K562 (cell line): ENCODE data around the gene LIPT1. TPM values are rescaled to one million over a fixed set of nuclear protein-coding genes. Genes with fewer than 3 reads are reported as not detected.

Experiments
- ATAC-seq: fragments of 200-7000 bp; cut with Tn5 transposase; 3 replicates; pipeline ENCODE4 v1.9.1; 2020; ENCODE audit warnings: moderate library complexity
- BruUV-seq: library from RNA; stranded (reverse); fragments of 400-500 nt; replicated peaks from 2 replicates; lab custom pipeline; 2021; lab: Mats Ljungman, UMichigan
- CTCF ChIA-PET: fragments of 300-600 bp; formaldehyde crosslinking; extraction: SDS; loops from one replicate; lab custom pipeline; 2021; ENCODE audit warnings: low intra/inter-chr PET ratio; lab: Yijun Ruan, JAX
- POLR2A ChIA-PET: fragments of 300-600, 350-650 bp; sonication (Branson Sonifier 250); formaldehyde crosslinking; extraction: SDS; loops from one replicate; lab custom pipeline; 2021; ENCODE audit warnings: antibody characterized with exemption, inconsistent platforms; lab: Yijun Ruan, JAX
- DNase-seq, 4 experiments: peaks; one replicate each; pipeline versions ENCODE4 v3.0.0 to v3.0.0-alpha.2; 2011 to 2018; ENCODE audit warnings: low spot score in 3 of 4, mixed read lengths in 3 of 4; ENCODE audit errors: extremely low read depth in 1 of 4
- FAIRE-seq: peaks from 2 replicates; lab custom pipeline; 2011; peaks lifted over from hg19 to GRCh38; lab: Jason Lieb, UNC
- H2AFZ ChIP-seq: 2 replicates; pipeline ENCODE4 v1.6.0; 2011; ENCODE audit warnings: low read depth, low read length, control low read depth, inconsistent platforms
- H3K27ac ChIP-seq: fragments of 200-600 bp; 3 replicates; pipeline ENCODE4 v1.8.0; 2011; ENCODE audit warnings: low read depth, mild to moderate bottlenecking, control low read depth, inconsistent platforms, low read length, moderate library complexity, mixed read lengths; ENCODE audit errors: extremely low read depth
- H3K27me3 ChIP-seq, 2 experiments: fragments of 300-600 bp in 1 of 2; 2 replicates in 1 of 2; 3 replicates in 1 of 2; pipeline versions ENCODE4 v1.6.0 to v1.8.0; 2011; ENCODE audit warnings: inconsistent platforms in 2 of 2, low read length in 2 of 2, mild to moderate bottlenecking in 1 of 2, mixed read lengths in 1 of 2, moderate library complexity in 1 of 2; ENCODE audit not compliant: control insufficient read depth in 2 of 2, insufficient read depth in 2 of 2
- H3K36me3 ChIP-seq: fragments of 300-600 bp; 3 replicates; pipeline ENCODE4 v1.8.0; 2011; ENCODE audit warnings: mild to moderate bottlenecking, low read length, inconsistent platforms; ENCODE audit not compliant: control insufficient read depth, insufficient read depth
- H3K4me1 ChIP-seq, 2 experiments: fragments of 200-600 bp in 1 of 2; replicated peaks in 1 of 2; 2 replicates in 1 of 2; 3 replicates in 1 of 2; pipeline versions ENCODE4 v1.5.1 to v1.8.0; 2011; ENCODE audit warnings: inconsistent platforms in 2 of 2, low read length in 2 of 2, mild to moderate bottlenecking in 1 of 2, mixed read lengths in 1 of 2, moderate library complexity in 1 of 2; ENCODE audit not compliant: control insufficient read depth in 2 of 2, insufficient read depth in 2 of 2
- H3K4me2 ChIP-seq: 2 replicates; pipeline ENCODE4 v1.6.1; 2011; ENCODE audit warnings: low read length, control low read depth, inconsistent platforms, mixed read lengths; ENCODE audit not compliant: insufficient read depth
- H3K4me3 ChIP-seq: fragments of 200-600 bp; sonication (generic), shearing (Covaris generic); 2 replicates; pipeline ENCODE4 v1.5.1; 2016; ENCODE audit warnings: control low read depth, inconsistent platforms
- H3K79me2 ChIP-seq: fragments of 200-600 bp; 3 replicates; pipeline ENCODE4 v1.8.0; 2011; ENCODE audit warnings: low read length, inconsistent platforms; ENCODE audit not compliant: control insufficient read depth, insufficient read depth
- H3K9ac ChIP-seq, 2 experiments: 2 replicates each; pipeline versions ENCODE4 v1.6.0 to v1.6.1; 2011; ENCODE audit warnings: low read depth in 2 of 2, low read length in 2 of 2, control low read depth in 1 of 2, inconsistent platforms in 1 of 2, mild to moderate bottlenecking in 1 of 2, mixed read lengths in 1 of 2; ENCODE audit not compliant: insufficient read depth in 1 of 2
- H3K9me1 ChIP-seq: one replicate; pipeline ENCODE4 v1.6.0; 2011; ENCODE audit warnings: inconsistent platforms, mild to moderate bottlenecking, low read length, moderate library complexity; ENCODE audit not compliant: control insufficient read depth, insufficient read depth
- H3K9me3 ChIP-seq: replicated peaks from 2 replicates; pipeline ENCODE4 v1.5.1; 2011; ENCODE audit warnings: low read depth, low read length, inconsistent platforms; ENCODE audit not compliant: control insufficient read depth, insufficient read depth
- H4K20me1 ChIP-seq: replicated peaks from 2 replicates; pipeline ENCODE4 v1.6.1; 2011; ENCODE audit warnings: low read length, inconsistent platforms, mixed read lengths; ENCODE audit not compliant: control insufficient read depth, insufficient read depth
- ASH1L ChIP-seq: fragments of 450-650 bp; IDR thresholded peaks from 2 replicates; pipeline ENCODE4 v1.6.1; 2018; ENCODE audit warnings: borderline replicate concordance, mild to moderate bottlenecking, low read depth; ENCODE audit not compliant: partially characterized antibody
- ETV5 ChIP-seq: sonication (generic); formaldehyde crosslinking; IDR thresholded peaks from 2 replicates; pipeline ENCODE4 v1.4.0; 2020; ENCODE audit warnings: low read depth, mild to moderate bottlenecking, missing genetic modification reagents
- FOXJ3 ChIP-seq: sonication (generic); formaldehyde crosslinking; IDR thresholded peaks from 2 replicates; pipeline ENCODE4 v1.4.0; 2020; ENCODE audit warnings: mild to moderate bottlenecking, missing genetic modification reagents
- GABPB1 ChIP-seq: sonication (generic); formaldehyde crosslinking; IDR thresholded peaks from 2 replicates; pipeline ENCODE4 v1.8.0; 2022; ENCODE audit warnings: mild to moderate bottlenecking, missing genetic modification reagents
- GATA2 ChIP-seq: sonication (generic); formaldehyde crosslinking; IDR thresholded peaks from 2 replicates; pipeline ENCODE4 v1.4.0; 2020; ENCODE audit warnings: mild to moderate bottlenecking, missing genetic modification reagents
- HMGN3 ChIP-seq: IDR thresholded peaks from 2 replicates; pipeline ENCODE4 v1.6.1; 2011; ENCODE audit warnings: borderline replicate concordance, low read depth, mild to moderate bottlenecking, mixed read lengths, low read length; ENCODE audit not compliant: insufficient read length; ENCODE audit errors: extremely low read depth
- KDM4B ChIP-seq, 2 experiments: fragments of 450-650 bp in 1 of 2; sonication (generic) in 1 of 2; IDR thresholded peaks; 2 replicates each; pipeline ENCODE4 v1.6.1; 2016 to 2017; ENCODE audit warnings: borderline replicate concordance in 2 of 2, antibody characterized with exemption in 1 of 2, low read depth in 1 of 2, mild to moderate bottlenecking in 1 of 2
- NBN ChIP-seq: fragments of 450-650 bp; IDR thresholded peaks from 2 replicates; pipeline ENCODE4 v1.6.1; 2016; ENCODE audit warnings: low read depth, mild to moderate bottlenecking
- NCOA4 ChIP-seq: fragments of 450-650 bp; IDR thresholded peaks from 2 replicates; pipeline ENCODE4 v1.6.1; 2018; ENCODE audit warnings: mild to moderate bottlenecking; ENCODE audit not compliant: partially characterized antibody
- SMARCA4 ChIP-seq: fragments of 450-650 bp; IDR thresholded peaks from 2 replicates; pipeline ENCODE4 v1.6.1; 2016
- SMARCE1 ChIP-seq: fragments of 450-650 bp; IDR thresholded peaks from 2 replicates; pipeline ENCODE4 v1.7.1; 2016; ENCODE audit warnings: mild to moderate bottlenecking
- STAT5A ChIP-seq: IDR thresholded peaks from 2 replicates; pipeline ENCODE4 v1.6.1; 2012; ENCODE audit warnings: low read length, inconsistent platforms, borderline replicate concordance
- TARDBP ChIP-seq: fragments of 450-650 bp; IDR thresholded peaks from 2 replicates; pipeline ENCODE4 v1.6.1; 2016
- TGIF2 ChIP-seq: sonication (generic); formaldehyde crosslinking; IDR thresholded peaks from 2 replicates; pipeline ENCODE4 v1.8.1; 2022; ENCODE audit warnings: mild to moderate bottlenecking, missing genetic modification reagents, moderate library complexity
- YBX1 ChIP-seq: fragments of 450-650 bp; IDR thresholded peaks from 2 replicates; pipeline ENCODE4 v1.7.1; 2016; ENCODE audit warnings: mild to moderate bottlenecking
- ZBTB8A ChIP-seq: fragments of 450-650 bp; IDR thresholded peaks from 2 replicates; pipeline ENCODE4 v1.6.1; 2018; ENCODE audit warnings: mild to moderate bottlenecking, moderate library complexity; ENCODE audit not compliant: partially characterized antibody
- ZFP1 ChIP-seq: fragments of 450-650 bp; formaldehyde crosslinking; IDR thresholded peaks from 2 replicates; pipeline ENCODE4 v1.4.0; 2020; ENCODE audit warnings: mild to moderate bottlenecking, mixed read lengths
- ZNF311 ChIP-seq: fragments of 250-450 bp; sonication (Bioruptor Pico); IDR thresholded peaks from 2 replicates; pipeline ENCODE4 v1.4.0; 2020; ENCODE audit warnings: mild to moderate bottlenecking, moderate library complexity
- ZNF79 ChIP-seq: fragments of 250-450 bp; sonication (Bioruptor Pico); IDR thresholded peaks from 2 replicates; pipeline ENCODE4 v1.4.0; 2020; ENCODE audit warnings: low read depth, mild to moderate bottlenecking, moderate library complexity
- WGBS: fragments of 100-300 bp; shearing (Covaris generic); methylation state at CpG from one replicate; pipeline ENCODE4 v1.1.6; 2016; ENCODE audit warnings: low coverage, mixed read lengths; ENCODE audit not compliant: insufficient coverage; ENCODE audit errors: missing lambda C conversion rate; 5-methylcytosine and 5-hydroxymethylcytosine counted together
- in situ Hi-C: fragments of 300-500 bp; cut with MboI; formaldehyde crosslinking; loops from 4 replicates; pipeline ENCODE4 v1.15.0; 2018; ENCODE audit warnings: inconsistent platforms, mixed read lengths
- intact Hi-C: fragments of 100-400 bp; cut with micrococcal nuclease; formaldehyde crosslinking; loops from 2 replicates; pipeline ENCODE4 v1.14.2; 2022
- polyA plus RNA-seq, 8 experiments: library from polyadenylated mRNA; depleted of rRNA in 4 of 8; stranded (reverse) in 5 of 8; unstranded in 3 of 8; fragments of >200 nt; fragmentation: Nextera tagmentation in 2 of 8; fragmentation: Illumina TruSeq in 1 of 8; extraction: Ambion mirVana in 2 of 8; extraction: Trizol in 1 of 8; gene quantifications; 2 replicates each; pipeline versions ENCODE4 v1.2.1 to v1.2.3, GENCODE V29; 2011 to 2014; ENCODE audit warnings: inconsistent platforms in 1 of 8, missing spikeins in 1 of 8
- total RNA-seq, 7 experiments: library from RNA; depleted of rRNA in 6 of 7; stranded (reverse); fragments of >200 nt in 6 of 7; fragmentation: Illumina TruSeq in 2 of 7; extraction: Trizol in 2 of 7; gene quantifications; 2 replicates each; pipeline versions ENCODE4 v1.2.1 to v1.2.3, GENCODE V29; 2011 to 2021; ENCODE audit warnings: low replicate concordance in 1 of 7

LIPT1 gene
- total and polyA plus RNA-seq, 9 of the 15 experiments (the other 6 are each of a cell fraction or from before 2014, with no cell fraction given): 6.4 to 18.3 (median 11.6) TPM

- Histone ChIP-seq H3K9me3 (no peaks in the 10 kb centered on the region), H3K9ac (no peak overlapping the region), H3K4me3 (no peak overlapping the region), H2AFZ (no peak overlapping the region), H4K20me1 (no peaks in the 10 kb centered on the region), H3K9me1 (no peaks in the 10 kb centered on the region), H3K79me2 (peaks cover 32% of the 10 kb centered on the region), H3K27ac (no peak overlapping the region), H3K36me3 (peaks cover 27% of the 10 kb centered on the region), H3K4me2 (no peak overlapping the region), H3K4me1 (peaks cover 11 to 21% of the 10 kb centered on the region in 2 experiments; a peak in 4 of 5 replicates), H3K27me3 (no peaks in the 10 kb centered on the region)
- BruUV-seq: no TSS peak
- in situ Hi-C loops (no loop called here), intact Hi-C loops (no loop called here)
- ATAC-seq (no peak), FAIRE-seq (no peak), DNase-seq (no peak)
- POLR2A ChIA-PET: interaction anchor here (1.2 kb wide), 1 partner anchor 12 kb away, joined by 5 read pairs; no protein-coding TSS in a partner anchor
- CTCF ChIA-PET: no interaction called here
- 79% methylated on average over 1 of the region's 1 CpG for WGBS
- TF ChIP-seq ZNF79 (CRISPR knock-in tag): no peak
- no peak for TF ChIP-seq STAT5A
- no peak for TF ChIP-seq ZFP1 (CRISPR knock-in tag)
- TF ChIP-seq FOXJ3 (CRISPR knock-in tag): no peak
- no peak for TF ChIP-seq NCOA4
- no peak for TF ChIP-seq SMARCE1
- no peak for TF ChIP-seq KDM4B (IDR thresholded peaks at IDR 0.05; ENCODE audit: borderline replicate concordance in 2 of 2, low read depth in 1 of 2)
- no peak for TF ChIP-seq ZBTB8A
- no peak for TF ChIP-seq ZNF311 (CRISPR knock-in tag)
- no peak for TF ChIP-seq ETV5
- TF ChIP-seq TARDBP: no peak
- TF ChIP-seq ASH1L: no peak
- no peak for TF ChIP-seq TGIF2
- TF ChIP-seq GABPB1 (CRISPR knock-in tag): no peak
- no peak for TF ChIP-seq NBN
- no peak for TF ChIP-seq GATA2 (CRISPR knock-in tag)
- no peak for TF ChIP-seq YBX1
- TF ChIP-seq SMARCA4: no peak
- no peak for TF ChIP-seq HMGN3
These were observed 2.1 kb downstream of the LIPT1 start for GRCh38 chr2:99156891-99157290.
